H4 (cell line): ENCODE measurements around the gene PAOX. TPM values are rescaled to one million over a fixed set of nuclear protein-coding genes. Genes with fewer than 3 reads are reported as not detected.

ENCODE experiments used
- DNase-seq: peaks from one replicate; pipeline ENCODE4 v3.0.0-alpha.2; 2015; ENCODE audit warnings: low spot score
- total RNA-seq: library from RNA; depleted of rRNA; stranded (reverse); fragments of >200 nt; shearing (Covaris generic); gene quantifications from 2 replicates; pipeline ENCODE4 v1.2.3, GENCODE V29; 2014; rRNA removed

PAOX gene
- total RNA-seq, 1 experiment from 2014 or later: not detected

DNA sequence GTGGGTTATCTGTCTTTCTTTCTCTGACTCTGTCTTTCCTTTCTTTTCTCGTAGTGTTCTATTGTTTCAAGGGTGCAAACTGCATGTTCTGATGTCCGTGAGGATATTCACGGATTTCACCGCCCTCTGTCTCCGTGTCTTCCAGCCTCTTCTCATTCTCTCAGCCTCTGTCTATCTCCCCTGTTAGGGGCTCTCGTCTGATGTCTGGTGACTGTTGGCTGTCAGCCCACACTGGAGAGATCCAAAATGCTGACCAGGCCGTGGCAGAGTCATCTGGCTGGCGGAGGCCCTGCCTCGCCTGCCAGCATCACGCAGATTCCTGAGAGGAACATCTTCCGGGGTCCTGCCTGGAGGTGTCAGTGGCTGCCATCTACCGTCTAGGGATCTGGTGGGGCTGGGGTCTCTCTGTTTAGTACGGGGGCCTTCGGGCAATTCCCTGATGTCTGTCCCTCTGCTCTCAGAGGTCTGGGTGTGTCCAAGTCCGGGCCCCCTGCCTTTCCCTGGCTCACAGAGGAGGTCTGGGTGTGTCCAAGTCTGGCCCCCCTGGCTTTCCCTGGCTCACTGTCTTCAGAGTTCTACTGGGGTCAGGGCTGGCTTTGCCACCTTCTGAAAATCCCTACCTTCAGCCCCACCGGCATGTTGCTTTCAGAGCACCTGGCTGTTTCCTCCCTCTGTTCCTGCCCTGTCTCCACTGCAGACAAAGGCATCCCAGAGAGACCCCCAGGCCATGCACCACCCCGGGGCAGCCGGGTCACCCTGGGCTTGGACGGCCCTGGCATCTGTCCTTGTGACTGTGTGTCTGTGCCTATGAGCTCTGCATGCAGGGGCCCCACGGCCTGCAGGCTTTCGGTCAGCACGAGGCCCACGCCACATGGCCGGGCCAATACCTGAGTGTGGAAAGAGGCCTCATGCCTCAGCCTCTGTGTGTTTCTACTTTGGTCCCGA is 60.7 kb downstream of the PAOX start:
- no peak for DNase-seq

DNA sequence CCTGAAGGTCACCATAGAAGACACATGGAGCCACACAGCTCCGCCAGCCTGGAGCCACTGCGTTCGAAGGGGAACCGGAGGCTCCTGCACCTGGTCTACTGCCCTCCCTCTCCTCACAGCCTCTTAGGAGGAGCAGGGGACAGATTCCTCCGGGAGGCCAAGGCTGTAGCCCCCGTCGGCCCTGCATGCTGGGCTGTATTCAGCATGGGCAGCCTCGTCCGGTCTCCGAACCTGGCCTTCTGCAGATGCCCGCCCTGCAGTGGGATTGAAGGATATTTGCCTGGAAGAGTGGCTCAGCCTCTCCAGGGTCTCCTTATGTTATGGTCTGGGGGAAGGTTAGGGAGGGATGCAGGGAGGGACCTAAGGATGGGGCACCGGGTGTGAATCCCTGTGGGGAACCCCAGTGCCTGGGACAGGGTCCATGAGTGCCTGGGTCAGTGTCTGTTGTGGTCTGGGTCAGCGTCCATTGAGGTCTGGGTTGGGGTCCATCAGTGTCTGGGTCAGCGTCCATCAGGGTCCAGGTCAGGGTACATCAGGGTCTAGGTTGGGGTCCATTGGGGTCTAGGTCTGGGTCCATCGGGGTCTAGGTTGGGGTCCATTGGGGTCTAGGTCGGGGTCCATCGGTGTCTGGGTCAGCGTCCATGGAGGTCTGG is 61.7 kb downstream of the PAOX start:
- DNase-seq: no peak

Other genes starting within 250 kb of the PAOX start
- 0.39 and 1.6 TPM in 2 replicates for gene KNDC1, start 219.0 kb upstream of the PAOX start, total RNA-seq
- not detected in 2 replicates for gene UTF1, start 149.0 kb upstream of the PAOX start, total RNA-seq
- gene VENTX, start 141.4 kb upstream of the PAOX start, total RNA-seq: not detected in 2 replicates
- gene ADAM8, start 102.4 kb upstream of the PAOX start, total RNA-seq: 0.50 and 2.8 TPM in 2 replicates
- 49.1 and 54.5 TPM in 2 replicates for gene TUBGCP2, start 70.4 kb upstream of the PAOX start, total RNA-seq
- 53.2 and 66.3 TPM in 2 replicates for gene ZNF511, start 70.3 kb upstream of the PAOX start, total RNA-seq
- not detected in 2 replicates for gene CALY, start 42.4 kb upstream of the PAOX start, total RNA-seq
- not detected in 2 replicates for gene PRAP1, start 31.9 kb upstream of the PAOX start, total RNA-seq
- gene FUOM, start 21.2 kb upstream of the PAOX start, total RNA-seq: 4.7 and 10.4 TPM in 2 replicates
- 148 and 156 TPM in 2 replicates for gene ECHS1, start 5.9 kb upstream of the PAOX start, total RNA-seq
- gene MTG1, start 14.9 kb downstream of the PAOX start, total RNA-seq: 22.5 and 25.7 TPM in 2 replicates
- gene SPRN, start 45.4 kb downstream of the PAOX start, total RNA-seq: not detected in 2 replicates
- gene SCART1, start 74.7 kb downstream of the PAOX start, total RNA-seq: 0.37 and 0.47 TPM in 2 replicates
- gene CYP2E1, start 148.1 kb downstream of the PAOX start, total RNA-seq: 0.43 and 0.50 TPM in 2 replicates
- gene SYCE1, start 186.3 kb downstream of the PAOX start, total RNA-seq: not detected in 2 replicates
- gene FRG2B, start 247.5 kb downstream of the PAOX start, total RNA-seq: 0.06 TPM in 1 of 2 replicates, not detected in the other